GM15510 (cell line): ENCODE results near the gene DIAPH1.

Source experiments
- POLR2A ChIP-seq: IDR thresholded peaks from 3 replicates; pipeline ENCODE4 v1.6.1; 2011; ENCODE audit warnings: borderline replicate concordance; ENCODE audit not compliant: insufficient read length; ENCODE audit errors: extremely low read depth

Gene DIAPH1

DNA sequence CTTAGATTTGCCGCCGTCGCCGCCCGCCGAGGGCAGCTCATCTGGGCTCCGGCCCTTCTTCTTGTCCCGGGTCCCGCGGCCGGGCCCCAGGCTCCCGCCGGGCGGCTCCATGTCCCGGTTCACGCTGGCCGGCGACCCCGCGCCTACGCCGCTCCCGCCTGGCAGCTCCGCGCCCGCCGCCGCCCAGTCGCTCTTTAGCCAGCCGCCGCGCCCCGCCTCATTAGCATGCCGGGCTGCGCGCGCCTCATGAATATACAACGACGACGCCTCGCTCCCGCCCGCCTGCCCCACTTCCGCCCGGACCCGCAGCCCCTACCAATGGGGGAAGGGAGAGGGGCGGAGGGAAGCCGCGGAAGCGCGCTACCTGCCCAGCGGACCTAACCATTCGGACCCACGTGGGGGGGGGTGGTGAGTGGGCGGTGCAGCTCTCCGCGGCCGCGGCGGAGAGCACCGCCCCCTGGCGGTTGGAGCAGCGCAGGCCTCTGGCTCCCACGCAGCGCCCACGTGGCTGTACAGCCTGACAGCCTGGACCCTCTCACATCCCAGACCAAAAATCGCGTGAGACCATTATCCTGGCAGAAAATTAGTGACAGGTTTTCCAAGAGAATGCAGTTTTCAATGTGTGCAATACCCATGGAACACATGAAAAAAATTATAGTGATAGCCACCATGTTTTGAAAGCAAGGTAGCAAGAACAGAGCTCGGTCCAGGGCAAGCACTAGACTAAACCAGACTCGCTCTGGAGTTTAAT is at the start of gene DIAPH1:
Gene DIAPH1 (minus strand): TSS at position 197 of the 751 bp plus-strand sequence. CDS start 86 bp downstream, at position 111.
- TF ChIP-seq POLR2A = peak; percentile 91

DNA sequence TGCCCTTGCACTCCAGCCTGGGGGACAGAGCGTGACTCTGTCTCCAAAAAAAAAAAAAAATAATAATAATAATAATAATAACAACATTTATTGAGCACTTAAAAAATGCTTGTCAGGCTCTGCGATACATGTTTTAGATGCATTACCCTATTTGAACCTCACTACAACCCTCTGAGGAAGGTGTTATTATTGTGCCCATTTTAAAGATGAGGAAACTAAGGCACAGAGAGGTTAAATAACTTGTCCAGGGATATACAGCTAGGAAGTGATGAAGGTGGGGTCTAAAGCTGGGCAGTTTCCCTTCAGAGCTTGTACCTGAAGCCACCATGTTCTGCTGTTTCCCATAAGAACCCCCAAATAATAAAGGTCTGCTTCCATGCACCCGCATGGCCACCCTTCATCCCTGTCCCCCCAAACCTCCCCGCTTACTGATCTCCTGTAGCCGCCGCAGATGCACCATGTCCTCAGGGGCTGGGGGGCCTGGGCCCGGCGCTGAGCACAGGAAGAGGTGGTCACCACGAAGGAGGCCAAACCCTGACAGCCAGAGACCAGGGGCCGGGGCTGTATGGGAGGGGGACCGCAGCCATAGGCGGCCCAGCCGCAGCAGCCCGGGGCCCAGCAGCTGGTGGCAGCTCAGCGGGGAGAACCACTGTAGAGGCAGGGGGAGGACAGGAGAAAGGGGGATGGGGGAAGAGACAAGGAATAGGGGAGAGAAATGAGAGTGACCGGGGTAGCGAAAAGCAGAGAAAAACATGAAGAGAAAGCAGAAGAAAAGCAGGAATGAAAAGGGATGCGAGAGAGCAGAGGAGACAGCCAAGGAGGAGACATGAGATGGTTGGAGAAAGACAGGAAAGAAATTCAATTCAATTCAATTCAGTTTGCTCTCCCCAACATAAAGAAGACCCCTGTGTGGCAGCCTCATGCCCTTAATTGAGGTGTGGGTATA is 47.5 kb upstream of the DIAPH1 start:
- no peak for TF ChIP-seq POLR2A

DNA sequence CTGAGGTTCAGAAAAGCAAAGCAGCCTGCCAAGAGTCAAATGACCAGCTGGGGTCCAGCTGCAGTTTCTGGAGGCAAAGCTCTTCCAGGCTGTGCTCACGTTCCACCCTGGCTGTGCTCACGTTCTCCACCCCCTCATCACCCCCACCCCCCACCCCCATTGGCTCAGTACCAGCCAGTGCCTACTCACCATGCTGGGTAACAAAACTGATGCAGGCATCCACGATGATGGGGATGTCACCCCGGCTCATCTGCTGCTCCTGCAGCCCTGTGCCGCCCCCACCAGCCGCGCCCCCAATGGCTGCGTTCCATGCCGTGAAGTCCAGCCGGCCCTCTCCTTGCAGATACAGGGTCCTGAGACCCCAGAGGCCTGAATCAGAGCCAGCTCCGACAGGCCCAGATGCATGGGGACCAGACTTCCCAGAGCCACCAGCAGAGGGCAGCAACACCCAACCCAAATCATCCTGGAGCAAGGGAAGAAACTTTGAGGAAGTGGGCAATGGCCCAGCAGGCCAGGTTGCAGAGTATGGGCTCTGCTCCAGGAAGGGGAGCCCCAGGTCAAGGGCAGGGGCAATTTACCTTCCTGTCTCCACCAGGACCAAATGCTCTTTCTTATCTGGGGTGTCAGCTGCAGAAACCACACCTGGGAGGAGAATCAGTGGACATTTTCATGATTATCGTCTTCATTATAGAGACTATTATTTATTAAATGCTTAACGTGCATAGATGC is 46.1 kb upstream of the DIAPH1 start:
- no peak for TF ChIP-seq POLR2A

DNA sequence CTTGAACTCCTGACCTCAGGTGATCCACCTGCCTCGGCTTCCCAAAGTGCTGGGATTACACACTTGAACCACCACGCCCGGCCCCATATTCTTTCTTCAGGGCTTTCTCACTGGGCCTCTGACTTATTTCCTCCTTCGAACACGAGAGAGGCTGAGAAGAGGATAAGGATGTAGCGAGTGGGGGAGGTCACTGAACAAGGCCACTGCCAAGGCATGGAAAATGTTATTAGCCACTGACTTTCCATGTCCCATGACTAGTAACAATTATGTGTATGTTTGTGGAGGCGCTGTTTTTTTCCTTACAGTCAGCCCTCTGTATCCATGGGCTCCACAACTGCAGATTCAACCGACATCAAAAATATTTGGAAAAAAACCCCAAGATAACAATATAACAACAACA is 44.7 kb upstream of the DIAPH1 start:
- no peak for TF ChIP-seq POLR2A

DNA sequence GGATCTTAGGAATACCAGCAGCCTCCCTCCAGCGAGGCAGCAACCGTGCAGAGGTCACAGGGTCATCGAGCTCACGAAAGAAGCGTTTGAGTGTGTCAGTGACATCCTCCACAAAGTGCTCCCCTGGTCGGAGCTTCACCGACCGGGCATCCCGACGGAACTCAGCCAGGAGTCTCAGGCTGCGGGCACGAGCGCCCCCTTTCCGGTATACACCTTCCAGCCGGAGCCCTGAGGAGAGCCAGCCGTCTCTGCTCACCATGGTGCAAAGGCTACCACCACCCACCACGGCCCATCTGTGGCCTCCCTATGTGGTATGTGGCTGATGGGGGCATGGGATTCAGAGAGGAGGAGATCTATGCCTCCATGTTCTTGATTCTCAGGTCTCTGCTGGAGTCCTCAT is 43.2 kb upstream of the DIAPH1 start:
- TF ChIP-seq POLR2A = no peak

DNA sequence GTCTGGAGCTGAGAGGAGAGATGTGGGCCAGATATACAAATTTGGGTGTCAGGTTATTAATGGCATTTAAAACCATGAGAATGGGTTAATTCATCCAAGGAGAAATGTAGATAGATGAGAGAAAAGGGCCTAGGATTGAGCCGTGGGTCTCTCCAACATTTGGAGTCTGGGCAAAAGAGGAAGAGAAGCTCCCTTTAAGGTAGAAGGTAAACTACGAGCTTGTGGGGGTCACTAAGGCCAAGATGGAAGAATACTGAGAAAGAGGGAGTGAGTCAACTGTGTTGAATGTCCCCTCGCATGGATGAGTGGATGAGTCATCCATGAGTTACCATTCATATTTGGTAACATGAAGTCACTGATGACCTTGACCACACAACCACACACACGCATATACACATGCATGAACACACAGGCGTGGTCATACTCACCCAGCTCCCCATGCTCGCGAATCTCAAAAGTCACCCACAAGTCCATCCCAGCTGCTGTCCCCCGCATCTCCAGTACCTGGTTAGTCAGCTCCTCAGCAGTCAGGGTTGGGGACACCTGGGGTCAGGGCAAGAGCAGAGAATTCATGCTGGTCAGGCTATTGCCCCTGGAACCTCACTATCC is 39.2 kb upstream of the DIAPH1 start:
- TF ChIP-seq POLR2A = no peak

DNA sequence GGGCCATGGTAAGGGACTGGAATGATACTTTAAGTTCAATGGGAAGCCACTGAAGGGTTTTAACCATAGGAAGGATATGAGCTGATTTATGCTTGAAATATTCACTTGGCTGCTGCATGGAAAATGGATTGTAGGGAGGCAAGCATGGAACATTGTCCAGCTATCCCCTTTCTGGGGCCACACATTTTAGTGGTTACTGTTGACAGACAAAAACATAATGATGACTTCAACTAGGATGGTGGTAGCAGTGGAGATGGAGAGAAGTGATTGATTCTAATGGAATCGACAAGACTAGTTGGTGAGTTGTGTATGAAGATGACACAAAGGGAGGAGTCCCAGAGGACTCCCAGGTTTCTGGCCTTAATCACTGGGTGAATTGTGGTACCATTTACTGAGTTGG is 38.6 kb upstream of the DIAPH1 start:
- TF ChIP-seq POLR2A = no peak

DNA sequence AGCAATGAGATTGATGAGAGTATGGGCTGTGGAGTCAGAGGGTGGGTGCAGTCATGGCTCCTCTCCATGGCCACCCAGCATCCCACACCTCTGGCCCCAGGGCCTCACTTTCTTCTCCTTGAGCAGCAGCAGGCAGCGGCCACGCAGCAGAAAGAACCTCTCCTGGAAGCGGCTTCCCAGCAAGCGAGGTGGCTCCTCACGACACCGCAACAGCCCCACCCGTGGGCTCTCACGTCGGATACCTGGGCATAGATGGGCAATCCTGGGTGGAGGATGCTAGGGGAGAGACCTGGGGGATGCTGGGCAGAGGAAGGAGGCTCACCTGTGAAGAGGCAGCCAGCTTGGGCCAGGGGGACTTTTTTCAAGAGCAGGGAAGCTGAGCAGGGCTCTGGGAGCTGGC is 37.6 kb upstream of the DIAPH1 start:
- no peak for TF ChIP-seq POLR2A

DNA sequence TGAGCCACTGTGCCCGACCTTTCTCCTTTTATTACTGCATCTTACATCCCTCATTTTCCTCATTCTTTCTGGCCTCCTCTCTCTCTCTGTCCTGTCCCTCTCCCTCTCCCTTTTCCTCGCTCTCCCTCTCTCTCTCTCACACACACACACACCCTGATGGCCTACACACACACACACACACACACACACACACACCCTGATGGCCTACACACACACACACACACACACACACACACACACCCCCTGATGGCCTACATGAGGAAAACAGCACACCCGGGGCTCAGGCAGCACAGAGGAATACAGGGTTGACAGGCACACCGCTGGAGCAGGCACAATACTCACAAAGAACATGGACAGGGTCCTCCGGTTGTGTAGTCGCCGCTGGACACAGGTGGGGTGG is 36.2 kb upstream of the DIAPH1 start:
- no peak for TF ChIP-seq POLR2A

DNA sequence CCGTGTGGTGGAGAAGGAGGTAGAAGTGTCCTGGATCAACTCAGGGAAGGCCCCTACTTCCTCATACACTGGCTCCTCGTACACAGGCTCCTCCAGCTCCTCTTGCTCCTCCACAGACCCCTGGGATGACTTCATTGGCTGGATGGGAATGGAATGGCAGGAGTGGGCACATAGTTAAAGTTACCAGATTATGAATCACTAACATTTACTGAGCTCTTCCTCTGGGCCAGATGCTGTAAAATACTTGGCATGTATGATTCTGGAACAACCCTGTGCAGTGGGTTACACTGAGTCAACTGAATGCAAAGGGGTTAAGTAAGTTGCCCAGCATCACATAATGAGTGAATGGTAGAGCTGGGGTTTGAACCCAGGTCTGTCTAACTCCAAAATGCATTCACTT is 35.5 kb upstream of the DIAPH1 start:
- no peak for TF ChIP-seq POLR2A

DNA sequence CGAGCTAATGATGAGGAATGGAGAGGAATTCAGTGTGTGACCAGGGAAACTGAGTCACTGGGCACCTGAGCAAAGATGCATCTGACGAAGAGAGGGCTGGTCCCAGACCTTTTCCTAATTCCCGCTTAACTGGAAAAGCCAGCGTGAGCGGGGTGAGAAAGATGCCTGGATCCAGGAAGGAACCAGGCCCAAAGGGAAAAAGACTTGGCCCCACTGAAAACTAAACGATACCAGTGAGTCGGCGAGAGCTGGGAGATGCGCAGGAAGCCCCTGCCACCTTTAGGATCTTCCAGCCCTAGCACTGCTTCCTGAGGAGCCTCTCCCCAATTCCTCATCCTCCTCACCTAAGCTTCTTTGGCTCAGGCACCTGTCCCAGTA is 32.9 kb upstream of the DIAPH1 start:
- no peak for TF ChIP-seq POLR2A

DNA sequence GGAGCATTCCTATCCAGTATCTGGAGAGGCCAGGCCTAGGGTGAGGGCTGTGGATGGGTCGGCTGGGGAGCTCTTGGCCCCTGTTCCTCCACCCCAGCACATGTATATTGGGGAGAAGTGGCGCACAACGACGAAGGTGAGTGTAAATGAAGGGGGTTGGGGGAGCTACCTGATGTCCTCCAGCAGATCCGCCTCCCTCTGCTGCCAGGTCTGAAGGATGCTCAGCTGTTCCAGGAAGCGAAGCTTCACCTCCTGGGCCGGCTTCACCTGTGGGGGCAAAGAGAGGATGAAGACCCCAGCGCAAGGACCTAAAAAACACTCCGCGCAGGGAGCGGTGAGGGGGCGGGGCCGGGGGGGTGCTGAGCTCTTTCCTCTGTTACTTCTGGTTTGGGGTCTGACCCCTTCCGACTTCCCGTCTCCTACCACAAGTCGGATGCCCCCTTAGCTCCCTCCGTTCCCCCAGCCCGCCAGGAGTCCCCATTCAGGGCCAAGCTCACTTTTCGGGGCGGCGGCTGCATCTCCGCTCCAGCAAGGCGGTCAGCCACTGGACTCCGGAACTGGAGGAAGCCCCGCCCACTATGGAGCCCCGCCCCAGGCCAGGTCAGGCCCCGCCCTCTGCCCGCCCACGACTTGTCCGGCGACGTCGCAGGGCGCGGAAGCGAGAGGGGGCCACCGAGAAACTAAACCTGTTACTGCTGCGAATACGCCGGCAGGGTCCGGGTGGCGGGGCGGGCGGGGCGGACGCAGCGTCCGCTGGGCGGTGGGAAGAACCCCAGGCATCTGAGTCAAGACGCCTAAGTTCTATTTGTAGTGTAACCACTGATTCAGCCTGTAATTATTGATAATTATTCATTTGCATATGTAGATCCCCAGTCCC is 32.3 kb upstream of the DIAPH1 start, which contains the start of gene FCHSD1:
Gene FCHSD1 (minus strand): TSS at position 568 of the 877 bp plus-strand sequence. CDS start 50 bp downstream, at position 518.
- peak; percentile 61 for TF ChIP-seq POLR2A

DNA sequence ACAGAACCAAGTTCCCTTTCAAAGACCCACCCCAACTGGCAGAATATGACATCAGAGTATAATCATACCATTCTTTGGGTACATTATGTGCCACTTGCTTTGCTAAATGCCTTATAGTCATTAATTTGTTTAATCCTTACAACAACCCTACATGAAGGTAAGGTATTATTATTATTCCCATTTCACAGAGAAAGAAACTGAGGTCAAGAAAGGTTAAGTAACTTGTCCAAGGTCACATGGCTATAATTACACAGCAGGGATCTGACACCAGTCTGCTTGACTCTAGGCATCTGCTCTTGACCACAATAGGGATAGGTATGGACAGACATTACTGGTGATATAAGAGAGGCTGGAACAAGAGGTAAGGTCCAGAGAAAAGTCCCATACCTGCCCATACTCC is 31.2 kb upstream of the DIAPH1 start:
- no peak for TF ChIP-seq POLR2A

DNA sequence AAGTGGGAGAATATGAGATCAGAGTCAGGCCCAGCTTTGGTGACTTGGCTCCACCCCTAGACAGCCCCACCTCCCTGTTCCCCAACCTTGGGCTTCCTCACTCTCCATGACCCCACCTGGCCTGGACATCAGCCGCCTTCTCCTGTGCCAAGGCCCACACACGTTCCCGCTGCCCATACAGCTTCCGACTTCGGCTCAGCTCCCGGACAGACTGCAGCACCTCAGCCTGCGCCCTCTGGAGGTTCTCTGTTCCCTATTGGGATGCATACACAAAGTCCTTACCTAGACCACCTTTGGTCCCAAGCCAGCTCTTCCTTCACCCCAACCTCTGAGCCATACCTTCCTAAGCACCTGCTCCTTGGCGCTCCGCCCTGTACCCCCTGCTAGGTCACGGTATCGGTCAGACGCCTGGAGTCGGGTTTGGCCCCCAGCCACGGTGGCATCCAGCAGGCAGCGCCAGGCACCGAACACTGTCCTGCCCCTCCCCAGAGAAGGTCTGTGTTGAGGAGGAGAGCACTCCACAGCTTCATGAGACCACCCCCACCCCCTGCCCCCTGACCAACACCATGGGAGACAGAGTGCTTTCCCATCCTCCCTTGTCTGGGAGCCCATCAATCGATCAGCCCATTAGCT is 30.4 kb upstream of the DIAPH1 start:
- TF ChIP-seq POLR2A = no peak

DNA sequence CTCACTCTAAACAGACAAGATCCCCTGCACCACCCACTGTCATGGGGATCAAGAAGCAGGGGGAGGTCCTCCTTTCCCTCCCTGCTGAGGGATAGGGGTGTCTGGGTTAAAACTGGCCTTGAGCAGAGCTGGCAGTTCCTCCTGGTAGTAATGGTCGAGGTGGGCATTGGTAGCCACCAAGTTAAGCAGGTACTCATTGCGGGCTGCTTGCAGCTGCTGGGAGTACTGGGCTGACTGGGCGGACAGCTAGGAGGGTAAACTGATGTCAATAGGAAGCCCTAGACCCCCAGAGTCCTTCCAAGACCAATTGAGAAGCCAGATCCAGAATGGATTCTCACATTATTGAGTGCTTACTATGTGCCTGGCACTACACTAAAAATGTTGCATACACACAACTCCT is 29.1 kb upstream of the DIAPH1 start:
- no peak for TF ChIP-seq POLR2A
